Activated effector memory CD4-positive, alpha-beta T cell treated with Interleukin-2 at 50 U/mL for 16 hours (primary cell): ENCODE results near the gene OTOG.

Experiments used
- DNase-seq: peaks from one replicate; pipeline ENCODE4 v3.0.0-alpha.2; 2020

The OTOG gene

DNA sequence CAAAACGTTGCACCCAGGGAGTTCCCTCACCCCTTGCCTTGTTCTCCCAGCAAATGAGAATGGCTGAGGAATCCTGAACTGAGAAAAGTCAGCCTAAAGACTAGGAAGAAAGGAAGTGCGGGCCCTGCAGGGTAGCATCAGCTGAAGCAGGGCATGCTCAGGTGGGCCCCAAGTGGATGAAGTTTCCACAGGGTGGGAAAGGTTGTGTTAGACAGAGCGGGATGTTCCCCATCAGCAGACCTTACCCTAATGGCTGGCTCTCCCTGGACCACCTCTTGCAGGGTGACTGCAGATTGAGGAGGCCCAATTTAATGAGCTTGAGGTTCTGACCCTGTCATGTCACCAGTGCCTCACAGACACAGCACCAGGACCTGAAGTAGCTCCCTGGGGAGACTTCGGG lies 90.8 kb downstream of the OTOG start:
- DNase-seq: no peak

DNA sequence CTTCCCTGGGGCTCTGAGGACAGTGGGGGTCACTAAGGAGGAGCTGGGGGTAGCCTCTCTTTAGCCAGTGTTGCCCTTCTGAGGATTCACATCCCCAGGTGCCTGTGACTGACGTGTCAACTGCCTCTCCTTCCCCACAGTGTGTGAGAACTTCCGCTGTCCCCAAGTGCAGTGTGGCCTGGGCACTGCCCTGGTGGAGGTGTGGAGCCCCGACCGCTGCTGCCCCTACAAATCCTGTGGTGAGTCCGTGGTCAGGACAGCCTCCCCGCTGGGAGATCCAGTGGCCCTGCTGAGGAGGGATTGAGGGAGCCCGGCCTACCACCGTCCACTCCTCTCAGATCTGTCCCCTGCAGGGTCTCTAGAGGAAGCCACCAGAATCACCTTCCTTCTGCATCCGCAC lies 91.3 kb downstream of the OTOG start:
- DNase-seq: no peak

DNA sequence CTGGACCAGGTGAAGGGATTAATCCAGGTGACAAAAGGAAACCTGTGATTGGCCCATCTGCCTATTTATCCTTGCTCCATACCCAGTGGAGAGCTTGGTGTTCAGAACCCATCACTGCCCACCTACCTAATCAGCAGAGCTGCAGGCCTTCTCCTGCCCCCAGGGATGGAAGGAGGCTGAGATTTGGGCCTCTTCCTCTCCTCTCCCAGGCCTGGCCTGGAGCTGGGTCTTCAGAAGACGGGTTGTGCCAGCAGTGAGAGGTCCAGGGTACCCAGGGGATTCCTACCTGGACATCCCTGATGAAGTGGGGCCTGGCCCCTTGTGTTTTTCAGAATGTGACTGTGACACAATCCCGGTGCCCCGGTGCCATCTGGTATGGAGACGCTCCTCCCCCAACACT lies 92.0 kb downstream of the OTOG start:
- DNase-seq: no peak

- DNase-seq: no peak
These were observed 92.7 kb downstream of the OTOG start for GRCh38 chr11:17639781-17640180.

DNA sequence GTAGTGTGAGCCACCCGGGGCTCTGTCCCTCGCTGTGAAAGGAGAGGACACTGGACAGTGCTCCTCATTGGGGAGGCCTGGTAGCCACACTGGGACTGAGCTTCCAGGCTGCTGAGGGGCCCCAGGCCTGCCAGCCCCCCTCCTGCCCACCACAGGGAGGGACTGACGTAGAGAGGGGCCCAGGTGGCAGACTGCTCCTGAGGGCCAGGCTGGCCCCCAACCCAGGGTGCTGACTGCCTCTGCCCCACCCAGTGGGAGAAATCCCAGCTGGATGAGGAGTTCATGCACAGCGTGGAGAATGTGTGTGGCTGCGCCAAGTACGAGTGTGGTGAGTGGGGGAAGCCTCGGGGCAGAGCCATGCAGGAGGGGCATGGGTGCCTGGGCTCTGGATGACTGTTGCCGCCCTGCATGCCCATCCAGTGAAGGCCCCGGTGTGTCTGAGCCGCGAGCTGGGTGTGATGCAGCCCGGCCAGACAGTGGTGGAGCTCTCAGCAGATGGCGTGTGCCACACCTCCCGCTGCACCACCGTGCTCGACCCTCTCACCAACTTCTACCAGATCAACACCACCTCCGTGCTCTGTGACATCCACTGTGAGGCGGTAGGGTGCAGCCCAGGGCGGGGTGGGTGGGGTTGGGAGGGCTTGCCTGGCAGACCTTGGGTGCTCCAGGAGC lies 93.6 kb downstream of the OTOG start:
- DNase-seq: no peak

DNA sequence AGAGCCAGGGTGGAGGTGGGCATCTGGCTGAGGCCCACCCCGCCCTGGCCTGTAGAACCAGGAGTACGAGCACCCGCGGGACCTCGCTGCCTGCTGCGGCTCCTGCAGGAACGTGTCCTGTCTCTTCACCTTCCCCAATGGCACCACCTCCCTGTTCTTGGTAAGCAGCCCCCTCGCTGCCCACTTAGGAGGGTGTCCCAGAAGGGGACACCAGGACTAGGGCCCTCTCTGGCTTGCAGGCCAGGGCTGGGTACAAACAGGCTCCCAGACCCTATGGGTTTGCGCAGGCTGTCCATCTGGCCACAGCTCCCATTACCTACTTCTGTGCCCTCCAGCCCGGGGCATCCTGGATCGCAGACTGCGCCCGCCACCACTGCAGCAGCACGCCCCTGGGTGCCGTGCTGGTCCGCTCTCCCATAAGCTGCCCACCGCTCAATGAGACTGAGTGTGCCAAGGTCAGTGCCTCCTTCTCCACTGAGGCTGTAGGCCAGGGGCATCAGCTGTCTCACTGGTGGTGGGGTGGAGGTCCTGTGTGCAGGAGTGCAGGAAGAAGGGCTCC lies 94.8 kb downstream of the OTOG start:
- no peak for DNase-seq

DNA sequence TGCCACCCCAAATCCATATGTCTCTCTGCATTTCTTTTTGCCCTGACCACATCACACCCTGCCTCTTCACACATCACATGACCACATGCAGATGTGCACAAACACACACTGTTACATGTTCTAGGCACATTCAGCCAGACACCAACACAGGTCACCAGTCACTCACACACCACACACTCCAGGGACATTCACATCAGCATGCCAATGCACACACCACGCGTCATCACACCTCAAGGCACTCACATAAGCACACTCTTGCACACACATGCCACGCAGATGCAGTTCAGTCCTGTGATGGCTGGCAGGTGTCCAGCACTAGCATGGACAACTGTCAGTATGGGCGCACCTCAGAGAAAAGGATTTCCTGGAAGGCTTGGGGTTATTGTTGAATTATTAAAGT lies 95.3 kb downstream of the OTOG start:
- no peak for DNase-seq

DNA sequence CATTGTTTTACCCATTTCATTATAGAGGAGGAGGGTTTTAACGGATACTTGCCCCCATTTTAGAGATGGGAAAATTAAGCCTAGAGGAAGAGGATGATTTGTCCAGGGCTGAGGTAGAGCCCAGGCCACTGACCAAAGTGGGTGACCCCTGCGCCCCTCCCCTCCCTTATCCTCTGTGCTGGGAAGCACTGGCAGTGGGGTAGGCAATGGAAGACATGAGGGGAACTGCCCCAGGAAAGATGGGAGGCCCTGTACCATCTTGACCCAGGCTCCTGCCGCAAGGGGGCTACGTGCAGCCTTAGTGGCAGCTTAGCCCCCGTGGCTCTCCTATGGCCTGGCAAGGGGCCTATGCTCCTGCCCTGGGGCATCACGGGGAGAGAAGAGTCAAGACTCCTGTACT lies 95.9 kb downstream of the OTOG start:
- DNase-seq: no peak

- DNase-seq: no peak
These were observed 96.7 kb downstream of the OTOG start for GRCh38 chr11:17643506-17644405.

- no peak for DNase-seq
These were observed 98.3 kb downstream of the OTOG start for GRCh38 chr11:17645190-17645970.

DNA sequence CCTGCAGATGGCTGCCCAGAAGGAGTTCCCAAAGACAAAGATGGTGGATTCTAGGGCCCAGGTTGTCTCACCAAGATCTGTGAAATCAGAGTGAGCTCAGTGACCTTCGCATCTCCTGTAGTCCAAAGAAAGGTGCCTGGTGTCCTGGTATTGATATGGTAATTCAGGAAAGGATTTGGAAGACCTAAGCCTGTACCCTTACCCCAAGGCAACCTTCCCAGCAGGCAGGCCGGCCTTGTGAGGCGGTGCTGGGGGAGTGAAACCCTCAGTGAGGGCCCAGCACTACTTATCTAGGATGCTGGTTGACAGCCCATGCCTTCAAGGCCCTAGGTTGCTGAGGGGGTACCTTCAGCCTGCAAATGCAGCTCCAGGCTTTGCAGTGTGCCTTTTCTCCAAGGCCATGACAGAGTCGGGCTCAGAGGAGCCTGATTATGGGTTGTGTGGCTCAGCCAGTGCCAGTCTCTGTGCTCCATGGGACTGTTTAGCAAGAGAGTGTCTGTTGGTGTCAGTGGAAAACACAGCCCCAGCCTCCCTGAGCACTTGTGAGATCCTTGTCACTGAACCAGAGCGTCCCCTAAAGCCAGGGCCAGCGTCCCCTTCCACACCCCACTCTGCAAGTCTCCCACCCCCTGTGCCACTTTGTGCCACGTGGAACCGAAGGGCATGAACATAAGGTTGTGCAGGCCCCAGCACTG lies 99.5 kb downstream of the OTOG start:
- no peak for DNase-seq

- DNase-seq: no peak
These were observed 101.5 kb downstream of the OTOG start for GRCh38 chr11:17648528-17648927.

GRCh38 chr11:17649261-17649660 lies 102.2 kb downstream of the OTOG start:
- DNase-seq: no peak

GRCh38 chr11:17649696-17650095 lies 102.6 kb downstream of the OTOG start:
- DNase-seq: no peak

DNA sequence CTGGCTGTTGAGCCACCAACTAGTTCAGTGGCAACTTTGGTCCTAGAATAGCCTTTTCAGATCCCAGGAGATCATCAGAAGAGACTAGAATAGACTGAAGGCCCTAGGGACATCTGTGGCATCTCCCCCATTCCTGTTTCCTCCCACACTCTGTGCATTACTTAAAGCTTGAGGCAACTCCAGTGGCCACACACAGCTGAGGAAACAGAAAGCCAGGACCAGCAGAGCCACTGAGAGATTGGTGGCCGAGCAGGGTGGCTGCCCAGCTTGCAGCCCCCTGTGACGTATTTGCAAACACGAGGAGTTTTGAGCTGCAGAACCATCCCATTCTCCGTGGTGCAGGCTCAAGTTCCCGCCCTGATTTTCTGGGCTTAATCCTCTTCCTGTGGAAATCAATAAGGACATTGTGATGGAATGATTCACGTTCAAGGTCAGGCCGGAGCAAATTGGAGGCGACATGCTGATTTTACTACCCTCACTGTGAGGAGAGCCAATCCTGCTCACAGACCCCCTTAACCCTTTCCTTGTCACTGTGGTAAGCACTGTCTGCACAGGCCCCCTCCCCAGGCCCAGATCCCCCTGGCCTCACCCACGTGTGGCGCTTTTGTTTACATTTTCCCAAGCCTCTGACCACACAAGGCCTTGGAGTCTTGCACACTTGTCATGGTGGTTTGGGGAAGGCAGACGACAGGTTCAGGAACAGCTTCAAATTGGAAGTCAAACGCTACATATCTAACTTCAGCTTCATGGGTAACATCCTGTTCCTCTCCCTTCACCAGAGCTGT lies 103.3 kb downstream of the OTOG start:
- DNase-seq: no peak

DNA sequence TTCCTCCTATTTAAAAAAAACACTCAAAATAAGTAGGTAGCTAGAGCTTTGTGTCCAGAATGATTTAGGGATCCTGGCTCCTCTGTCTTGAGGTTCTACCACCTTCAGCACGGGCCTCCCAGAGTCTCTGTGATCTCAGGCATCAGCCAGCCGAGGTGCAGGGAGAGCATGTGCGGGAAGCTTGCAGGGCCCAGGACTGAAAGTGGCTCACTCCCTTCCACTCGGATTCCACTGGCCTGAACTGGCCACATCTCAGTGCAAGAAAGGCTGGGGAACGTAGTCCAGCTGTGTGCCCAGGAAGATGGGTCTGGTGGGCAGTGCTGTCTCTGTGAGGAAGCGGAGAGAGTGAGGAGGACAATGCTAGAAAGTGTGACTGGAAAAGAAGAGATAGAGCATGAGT lies 104.0 kb downstream of the OTOG start:
- no peak for DNase-seq

GRCh38 chr11:17651681-17652080 lies 104.6 kb downstream of the OTOG start:
- DNase-seq: no peak

GRCh38 chr11:17652556-17652955 lies 105.5 kb downstream of the OTOG start:
- no peak for DNase-seq

DNA sequence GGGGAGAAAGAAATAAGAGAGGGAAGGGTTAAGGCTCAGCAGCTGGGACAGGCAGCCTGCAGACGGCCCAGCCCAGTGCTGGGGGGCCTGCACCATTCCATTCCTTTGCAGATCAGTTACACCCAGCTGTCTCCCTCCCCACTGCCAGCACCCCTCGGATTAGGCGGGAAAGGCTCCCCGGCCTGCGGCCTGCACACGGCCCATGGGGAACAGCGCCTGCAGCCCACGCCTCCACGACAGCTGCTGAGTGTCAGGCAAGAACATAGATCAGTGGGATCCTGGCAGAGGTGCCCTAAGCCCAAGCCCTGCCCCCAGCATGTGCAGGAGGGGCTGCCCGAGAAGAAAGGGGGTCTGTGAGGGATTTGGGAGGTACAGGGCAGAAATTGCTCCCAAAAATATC lies 106.6 kb downstream of the OTOG start:
- no peak for DNase-seq

GRCh38 chr11:17655682-17656081 lies 108.6 kb downstream of the OTOG start:
- no peak for DNase-seq

DNA sequence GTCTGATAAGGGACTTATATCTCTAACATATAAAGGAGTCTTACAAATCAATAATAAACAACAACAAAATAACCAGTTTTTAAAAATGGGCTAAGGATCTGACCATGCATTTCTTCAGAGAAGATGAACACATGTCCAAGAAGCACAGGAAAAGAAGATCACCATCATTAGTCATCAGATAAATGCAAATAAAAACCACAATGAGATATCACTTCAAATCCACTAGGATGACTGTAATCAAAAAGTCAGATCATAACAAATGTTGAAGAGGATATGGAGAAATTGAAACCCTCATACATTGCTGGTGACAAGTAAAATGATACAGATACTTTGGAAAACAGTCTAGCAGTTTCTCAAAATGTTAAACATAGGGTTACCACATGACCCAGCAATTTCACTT lies 111.2 kb downstream of the OTOG start:
- no peak for DNase-seq

- DNase-seq: no peak
These were observed 121.1 kb downstream of the OTOG start for GRCh38 chr11:17668166-17668565.
